Measurements from ENCODE around the gene FBXO47.
A peak's percentile ranks its signal among the peaks of the same experiment; 100 is the strongest.

The FBXO47 gene

GRCh38 chr17:38925263-38925995, 41.8 kb downstream of the FBXO47 start, which contains the start of gene LASP1NB:
Gene LASP1NB (plus strand): TSS chr17:38925614.
- Histone ChIP-seq H3K4me1 (ENCODE audit: control insufficient read depth, low read depth, low read length) (peaks cover 2% of the 10 kb centered on the region), H2BK120ac (ENCODE audit: low read depth, low read length) (no peak within 1 kb of the TSS), H3K79me2 (ENCODE audit: control insufficient read depth, insufficient read depth, low read length) (no peaks in the 10 kb centered on the region), H3K9ac (ENCODE audit: low read length) (peak within 1 kb of the TSS; percentile 40), H3K36me3 (ENCODE audit: control insufficient read depth, insufficient read depth, low read length) (no peaks in the 10 kb centered on the region), H2AK5ac (ENCODE audit: low read length) (no peak within 1 kb of the TSS), H2BK5ac (ENCODE audit: low read length) (no peak within 1 kb of the TSS), H4K5ac (ENCODE audit: low read length) (no peak within 1 kb of the TSS), H3K27me3 (ENCODE audit: insufficient read depth, low read length, poor library complexity) (no peaks in the 10 kb centered on the region), H3K18ac (ENCODE audit: low read length) (no peak within 1 kb of the TSS), H4K8ac (ENCODE audit: low read depth, low read length) (no peak within 1 kb of the TSS), H3K4me2 (ENCODE audit: low read length) (no peak within 1 kb of the TSS), H2BK15ac (replicated peaks; ENCODE audit: low read depth) (no peak within 1 kb of the TSS), H3K27ac (ENCODE audit: low read depth, low read length) (no peak within 1 kb of the TSS), H3K79me1 (ENCODE audit: low read length) (no peaks in the 10 kb centered on the region), H3K56ac (ENCODE audit: low read length) (peak within 1 kb of the TSS; percentile 76), H3K23ac (ENCODE audit: low read length) (no peak within 1 kb of the TSS), H3K4me3 (ENCODE audit: low read length) (no peak within 1 kb of the TSS), H3K4ac (ENCODE audit: low read depth, low read length) (no peak within 1 kb of the TSS)
- peak; percentile 77 for DNase-seq
- WGBS (ENCODE audit: extremely low coverage, insufficient coverage, low lambda C conversion rate): no CpG with 5 or more reads among the region's 14 CpGs

DNA sequence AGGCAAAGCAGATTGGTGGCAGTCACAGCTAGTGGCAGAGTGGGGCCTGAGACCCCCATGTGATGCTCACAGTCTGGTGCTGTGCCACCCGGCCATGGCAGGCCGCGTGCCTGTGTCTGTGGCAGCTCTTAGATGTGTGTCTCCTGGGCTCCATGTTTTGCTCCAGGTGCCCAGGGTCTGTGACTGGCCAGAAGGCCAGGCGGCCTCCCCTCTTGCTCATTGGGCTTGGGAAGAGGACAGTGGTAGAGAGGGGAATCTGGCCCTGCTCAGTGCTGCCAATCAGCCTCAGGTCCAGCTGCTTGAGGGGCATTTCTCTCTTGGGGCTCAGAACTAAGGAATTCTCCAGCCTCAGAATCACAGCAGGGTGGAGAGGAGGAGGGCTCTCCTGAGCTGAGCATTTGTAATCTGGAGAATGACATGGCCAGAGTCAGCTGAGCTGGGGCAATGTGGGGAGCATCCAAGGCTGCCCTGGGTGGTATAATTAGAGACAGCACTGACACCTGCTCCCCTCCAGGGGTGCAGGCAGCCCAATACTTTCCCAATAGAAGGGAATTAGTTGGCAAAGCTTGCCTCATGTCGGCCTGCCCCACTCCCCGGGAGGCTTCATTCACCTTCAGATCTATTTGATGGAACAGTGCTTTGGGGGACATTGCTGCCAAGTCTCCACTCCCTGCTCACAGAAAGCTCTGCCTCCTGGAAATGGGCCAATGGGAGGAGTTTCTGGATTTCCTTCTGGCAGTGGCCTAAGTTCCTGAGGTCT, 44.5 kb downstream of the FBXO47 start:
- no CpG with 5 or more reads among the region's 6 CpGs for WGBS (ENCODE audit: extremely low coverage, insufficient coverage, low lambda C conversion rate)
- peak; percentile 81 for DNase-seq
- Histone ChIP-seq H3K18ac (ENCODE audit: low read length) (no peak overlapping the region), H4K8ac (ENCODE audit: low read depth, low read length) (no peak overlapping the region), H3K79me1 (ENCODE audit: low read length) (no peaks in the 10 kb centered on the region), H2BK5ac (ENCODE audit: low read length) (no peak overlapping the region), H2BK15ac (replicated peaks; ENCODE audit: low read depth) (no peak overlapping the region), H2AK5ac (ENCODE audit: low read length) (no peak overlapping the region), H2BK120ac (ENCODE audit: low read depth, low read length) (no peak overlapping the region), H3K4me1 (ENCODE audit: control insufficient read depth, low read depth, low read length) (peaks cover 2% of the 10 kb centered on the region), H3K4ac (ENCODE audit: low read depth, low read length) (no peak overlapping the region), H3K27me3 (ENCODE audit: insufficient read depth, low read length, poor library complexity) (no peaks in the 10 kb centered on the region), H3K9ac (ENCODE audit: low read length) (no peak overlapping the region), H3K56ac (ENCODE audit: low read length) (no peak overlapping the region), H4K5ac (ENCODE audit: low read length) (no peak overlapping the region), H3K4me3 (ENCODE audit: low read length) (no peak overlapping the region), H3K36me3 (ENCODE audit: control insufficient read depth, insufficient read depth, low read length) (peaks cover 4% of the 10 kb centered on the region), H3K27ac (ENCODE audit: low read depth, low read length) (peak overlapping the region; percentile 32), H3K4me2 (ENCODE audit: low read length) (no peak overlapping the region), H3K23ac (ENCODE audit: low read length) (no peak overlapping the region), H3K79me2 (ENCODE audit: control insufficient read depth, insufficient read depth, low read length) (no peaks in the 10 kb centered on the region)

- Histone ChIP-seq H3K79me1 (ENCODE audit: low read length) (no peaks in the 10 kb centered on the region), H3K79me2 (ENCODE audit: control insufficient read depth, insufficient read depth, low read length) (no peaks in the 10 kb centered on the region), H3K56ac (ENCODE audit: low read length) (no peak overlapping the region), H2BK5ac (ENCODE audit: low read length) (no peak overlapping the region), H3K4me3 (ENCODE audit: low read length) (no peak overlapping the region), H3K4me2 (ENCODE audit: low read length) (no peak overlapping the region), H3K4me1 (ENCODE audit: control insufficient read depth, low read depth, low read length) (peaks cover 2% of the 10 kb centered on the region), H4K8ac (ENCODE audit: low read depth, low read length) (no peak overlapping the region), H3K36me3 (ENCODE audit: control insufficient read depth, insufficient read depth, low read length) (peaks cover 4% of the 10 kb centered on the region), H3K9ac (ENCODE audit: low read length) (no peak overlapping the region), H2AK5ac (ENCODE audit: low read length) (no peak overlapping the region), H3K23ac (ENCODE audit: low read length) (no peak overlapping the region), H2BK15ac (replicated peaks; ENCODE audit: low read depth) (no peak overlapping the region), H3K4ac (ENCODE audit: low read depth, low read length) (no peak overlapping the region), H3K27ac (ENCODE audit: low read depth, low read length) (no peak overlapping the region), H2BK120ac (ENCODE audit: low read depth, low read length) (no peak overlapping the region), H4K5ac (ENCODE audit: low read length) (no peak overlapping the region), H3K27me3 (ENCODE audit: insufficient read depth, low read length, poor library complexity) (no peaks in the 10 kb centered on the region), H3K18ac (ENCODE audit: low read length) (no peak overlapping the region)
- WGBS (ENCODE audit: extremely low coverage, insufficient coverage, low lambda C conversion rate): no CpG with 5 or more reads among the region's 13 CpGs
- DNase-seq: no peak
Measured at GRCh38 chr17:38921756-38922411, 45.3 kb downstream of the FBXO47 start.

- no peak overlapping the region for H4K8ac ChIP-seq (ENCODE audit: low read depth, low read length)
- H3K4me1 ChIP-seq (ENCODE audit: control insufficient read depth, low read depth, low read length): peaks cover 2% of the 10 kb centered on the region
- no peak overlapping the region for H2BK15ac ChIP-seq (replicated peaks; ENCODE audit: low read depth)
- no peak overlapping the region for H2BK120ac ChIP-seq (ENCODE audit: low read depth, low read length)
- H3K36me3 ChIP-seq (ENCODE audit: control insufficient read depth, insufficient read depth, low read length): peaks cover 4% of the 10 kb centered on the region
- no peaks in the 10 kb centered on the region for H3K27me3 ChIP-seq (ENCODE audit: insufficient read depth, low read length, poor library complexity)
- H3K18ac ChIP-seq (ENCODE audit: low read length): no peak overlapping the region
- H3K56ac ChIP-seq (ENCODE audit: low read length): no peak overlapping the region
- no peak overlapping the region for H3K4me2 ChIP-seq (ENCODE audit: low read length)
- H3K4me3 ChIP-seq (ENCODE audit: low read length): no peak overlapping the region
- WGBS (ENCODE audit: extremely low coverage, insufficient coverage, low lambda C conversion rate): no CpG with 5 or more reads among the region's 9 CpGs
- no peaks in the 10 kb centered on the region for H3K79me1 ChIP-seq (ENCODE audit: low read length)
- H3K4ac ChIP-seq (ENCODE audit: low read depth, low read length): no peak overlapping the region
- H2BK5ac ChIP-seq (ENCODE audit: low read length): no peak overlapping the region
- H3K27ac ChIP-seq (ENCODE audit: low read depth, low read length): no peak overlapping the region
- no peaks in the 10 kb centered on the region for H3K79me2 ChIP-seq (ENCODE audit: control insufficient read depth, insufficient read depth, low read length)
- H3K9ac ChIP-seq (ENCODE audit: low read length): no peak overlapping the region
- H3K23ac ChIP-seq (ENCODE audit: low read length): no peak overlapping the region
- no peak overlapping the region for H2AK5ac ChIP-seq (ENCODE audit: low read length)
- H4K5ac ChIP-seq (ENCODE audit: low read length): no peak overlapping the region
- no peak for DNase-seq
Measured at GRCh38 chr17:38920374-38921291, 46.6 kb downstream of the FBXO47 start.

GRCh38 chr17:38919316-38920078, 47.7 kb downstream of the FBXO47 start:
- Histone ChIP-seq H3K4me3 (ENCODE audit: low read length) (no peak overlapping the region), H3K27ac (ENCODE audit: low read depth, low read length) (no peak overlapping the region), H2AK5ac (ENCODE audit: low read length) (no peak overlapping the region), H2BK15ac (replicated peaks; ENCODE audit: low read depth) (no peak overlapping the region), H2BK5ac (ENCODE audit: low read length) (no peak overlapping the region), H3K4me1 (ENCODE audit: control insufficient read depth, low read depth, low read length) (no peaks in the 10 kb centered on the region), H4K8ac (ENCODE audit: low read depth, low read length) (no peak overlapping the region), H3K79me2 (ENCODE audit: control insufficient read depth, insufficient read depth, low read length) (no peaks in the 10 kb centered on the region), H2BK120ac (ENCODE audit: low read depth, low read length) (no peak overlapping the region), H3K4me2 (ENCODE audit: low read length) (no peak overlapping the region), H3K9ac (ENCODE audit: low read length) (no peak overlapping the region), H3K18ac (ENCODE audit: low read length) (no peak overlapping the region), H4K5ac (ENCODE audit: low read length) (no peak overlapping the region), H3K79me1 (ENCODE audit: low read length) (no peaks in the 10 kb centered on the region), H3K4ac (ENCODE audit: low read depth, low read length) (no peak overlapping the region), H3K36me3 (ENCODE audit: control insufficient read depth, insufficient read depth, low read length) (peaks cover 6% of the 10 kb centered on the region), H3K56ac (ENCODE audit: low read length) (no peak overlapping the region), H3K23ac (ENCODE audit: low read length) (no peak overlapping the region), H3K27me3 (ENCODE audit: insufficient read depth, low read length, poor library complexity) (no peaks in the 10 kb centered on the region)
- DNase-seq: no peak
- no CpG with 5 or more reads among the region's 16 CpGs for WGBS (ENCODE audit: extremely low coverage, insufficient coverage, low lambda C conversion rate)
